ENCODE data around the gene TNFRSF1A. TPM values are rescaled to one million over a fixed set of nuclear protein-coding genes. Genes with fewer than 3 reads are reported as not detected.
A peak's percentile ranks its signal among the peaks of the same experiment; 100 is the strongest.

The TNFRSF1A gene
- total RNA-seq, 1 experiment from 2014 or later: 91.5 TPM

- POLR2A ChIA-PET (ENCODE audit: low non-redundant PET): interaction anchor here (0.5 kb wide), 2 partner anchors 28 to 204 kb away, joined by 3 to 10 read pairs; partner anchors contain the start of gene GAPDH
- Histone ChIP-seq H3K9me3 (ENCODE audit: low read depth, low read length, poor library complexity, severe bottlenecking) (no peaks in the 10 kb centered on the region), H3K4me1 (ENCODE audit: insufficient read depth, low read length, poor library complexity, severe bottlenecking) (peaks cover 11% of the 10 kb centered on the region), H3K27me3 (replicated peaks; ENCODE audit: insufficient read depth, low read depth, low read length, poor library complexity) (no peaks in the 10 kb centered on the region), H3K4me3 (ENCODE audit: low read depth, low read length, poor library complexity, severe bottlenecking) (no peak overlapping the region), H3K27ac (ENCODE audit: low read depth, low read length, poor library complexity, severe bottlenecking) (no peak overlapping the region), H3K36me3 (ENCODE audit: insufficient read depth, low read length, poor library complexity, severe bottlenecking) (peaks cover 66% of the 10 kb centered on the region)
- intact Hi-C loops (cut with micrococcal nuclease; ENCODE audit: unreplicated experiment): no loop called here
- CTCF ChIA-PET: no interaction called here
- TF ChIP-seq EZH2 (IDR thresholded peaks at IDR 0.05; ENCODE audit: borderline replicate concordance, low read depth, low read length, poor library complexity, severe bottlenecking) (no peak), CTCF (conservative IDR thresholded peaks at IDR 0.05; ENCODE audit: low read depth, low read length) (no peak)
- BruUV-seq (replicated peaks): no TSS peak
- DNase-seq (ENCODE audit: low spot score): no peak
These were observed 11.7 kb downstream of the TNFRSF1A start for GRCh38 chr12:6330192-6330591.

- ChIA-PET CTCF (no interaction called here), POLR2A (ENCODE audit: low non-redundant PET) (no interaction called here)
- no peaks in the 10 kb centered on the region for H3K9me3 ChIP-seq (ENCODE audit: low read depth, low read length, poor library complexity, severe bottlenecking)
- TF ChIP-seq EZH2 (IDR thresholded peaks at IDR 0.05; ENCODE audit: borderline replicate concordance, low read depth, low read length, poor library complexity, severe bottlenecking) (no peak), CTCF (conservative IDR thresholded peaks at IDR 0.05; ENCODE audit: low read depth, low read length) (no peak)
- no peaks in the 10 kb centered on the region for H3K27me3 ChIP-seq (replicated peaks; ENCODE audit: insufficient read depth, low read depth, low read length, poor library complexity)
- H3K27ac ChIP-seq (ENCODE audit: low read depth, low read length, poor library complexity, severe bottlenecking): no peak overlapping the region
- no TSS peak for BruUV-seq (replicated peaks)
- H3K4me1 ChIP-seq (ENCODE audit: insufficient read depth, low read length, poor library complexity, severe bottlenecking): peaks cover 12% of the 10 kb centered on the region
- no peak overlapping the region for H3K4me3 ChIP-seq (ENCODE audit: low read depth, low read length, poor library complexity, severe bottlenecking)
- intact Hi-C loops (cut with micrococcal nuclease; ENCODE audit: unreplicated experiment): no loop called here
- no peak for DNase-seq (ENCODE audit: low spot score)
- peaks cover 61% of the 10 kb centered on the region for H3K36me3 ChIP-seq (ENCODE audit: insufficient read depth, low read length, poor library complexity, severe bottlenecking)
These were observed 12.2 kb downstream of the TNFRSF1A start for GRCh38 chr12:6329703-6330064.

GRCh38 chr12:6328945-6329702 is 12.8 kb downstream of the TNFRSF1A start:
- H3K27ac ChIP-seq (ENCODE audit: low read depth, low read length, poor library complexity, severe bottlenecking): no peak overlapping the region
- CTCF ChIA-PET: no interaction called here
- H3K4me3 ChIP-seq (ENCODE audit: low read depth, low read length, poor library complexity, severe bottlenecking): no peak overlapping the region
- intact Hi-C loops (cut with micrococcal nuclease; ENCODE audit: unreplicated experiment): no loop called here
- H3K36me3 ChIP-seq (ENCODE audit: insufficient read depth, low read length, poor library complexity, severe bottlenecking): peaks cover 56% of the 10 kb centered on the region
- TSS peak; percentile 8 for BruUV-seq (replicated peaks)
- POLR2A ChIA-PET (ENCODE audit: low non-redundant PET): no interaction called here
- no peak for TF ChIP-seq CTCF (conservative IDR thresholded peaks at IDR 0.05; ENCODE audit: low read depth, low read length)
- no peak for TF ChIP-seq EZH2 (IDR thresholded peaks at IDR 0.05; ENCODE audit: borderline replicate concordance, low read depth, low read length, poor library complexity, severe bottlenecking)
- no peaks in the 10 kb centered on the region for H3K9me3 ChIP-seq (ENCODE audit: low read depth, low read length, poor library complexity, severe bottlenecking)
- peaks cover 15% of the 10 kb centered on the region for H3K4me1 ChIP-seq (ENCODE audit: insufficient read depth, low read length, poor library complexity, severe bottlenecking)
- no peak for DNase-seq (ENCODE audit: low spot score)
- no peaks in the 10 kb centered on the region for H3K27me3 ChIP-seq (replicated peaks; ENCODE audit: insufficient read depth, low read depth, low read length, poor library complexity)
